HG03442 (cell line): Measurements from ENCODE around the gene FLVCR2.
"Not testable (repeated sequence)": the region's sequence is repeated elsewhere in the genome, so short reads cannot be mapped to it uniquely, and the experiment has no call there.

Experiments used
- ATAC-seq: cut with Tn5 transposase; IDR thresholded peaks from one replicate; pipeline ENCODE4 v1.9.1; 2021; ENCODE audit warnings: mild to moderate bottlenecking, moderate library complexity; ENCODE audit not compliant: unreplicated experiment

FLVCR2 gene

DNA sequence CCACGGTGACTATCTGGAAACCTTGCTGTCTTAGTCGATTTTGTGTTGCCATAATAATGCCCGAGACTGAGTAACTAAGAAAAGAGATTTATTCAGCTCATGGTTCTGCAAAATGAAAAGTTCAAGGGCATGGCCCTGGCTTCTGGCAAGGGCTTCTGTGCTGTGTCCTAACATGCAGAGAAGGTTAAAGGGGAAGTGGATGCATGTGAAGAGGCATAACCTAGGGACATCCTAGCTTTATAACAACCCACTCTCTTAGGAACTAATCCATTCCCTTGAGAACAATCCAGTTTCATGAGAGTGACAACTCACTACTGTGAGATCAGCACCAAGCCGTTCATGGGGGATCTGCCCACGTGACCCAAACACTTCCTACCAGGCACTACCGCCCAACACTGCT is 11.5 kb downstream of the FLVCR2 start:
- ATAC-seq = no peak

- ATAC-seq = no peak
These were observed 13.0 kb downstream of the FLVCR2 start for GRCh38 chr14:75591331-75591946.

- no peak for ATAC-seq
These were observed 13.7 kb downstream of the FLVCR2 start for GRCh38 chr14:75591987-75592575.

DNA sequence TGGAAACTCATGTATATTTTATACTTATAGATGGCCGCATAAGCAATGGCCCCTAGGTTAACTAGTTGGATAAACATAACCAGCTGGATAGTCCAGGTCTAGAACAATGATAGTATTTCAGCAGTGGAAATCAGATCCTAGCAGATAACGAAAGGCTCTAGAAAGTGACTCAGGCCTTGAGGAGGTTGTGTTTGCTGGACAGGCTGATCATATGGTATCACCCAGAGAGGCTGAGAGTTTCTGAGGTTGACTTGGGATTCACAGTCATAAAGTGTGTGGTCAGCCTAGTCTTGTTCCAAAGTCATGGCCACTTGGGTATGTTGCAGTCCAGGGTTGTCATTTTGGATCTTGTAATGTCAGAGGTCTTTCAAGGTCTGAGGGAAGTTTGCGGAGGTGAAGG is 16.8 kb downstream of the FLVCR2 start:
- ATAC-seq = no peak

DNA sequence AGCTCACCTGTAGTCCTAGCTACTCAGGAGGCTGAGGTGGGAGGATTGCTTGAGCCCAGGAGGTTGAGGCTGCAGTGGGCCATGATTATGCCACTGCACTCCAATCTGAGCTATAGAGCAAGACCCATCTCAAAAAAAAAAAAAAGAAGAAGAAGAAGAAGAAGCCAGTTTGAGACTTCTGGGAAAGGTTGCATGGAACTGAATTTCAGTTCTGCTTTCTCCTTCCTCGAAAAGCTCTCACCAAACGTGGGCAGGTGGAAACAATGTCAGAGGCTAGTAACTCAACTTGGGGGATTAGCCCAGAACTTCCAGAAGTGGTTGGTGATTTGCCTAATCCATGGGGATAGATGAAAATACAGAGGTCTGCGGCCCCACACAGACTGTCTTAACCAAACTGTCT is 18.7 kb downstream of the FLVCR2 start:
- ATAC-seq = no peak

GRCh38 chr14:75600100-75600499 is 21.7 kb downstream of the FLVCR2 start:
- not testable (repeated sequence) for ATAC-seq

DNA sequence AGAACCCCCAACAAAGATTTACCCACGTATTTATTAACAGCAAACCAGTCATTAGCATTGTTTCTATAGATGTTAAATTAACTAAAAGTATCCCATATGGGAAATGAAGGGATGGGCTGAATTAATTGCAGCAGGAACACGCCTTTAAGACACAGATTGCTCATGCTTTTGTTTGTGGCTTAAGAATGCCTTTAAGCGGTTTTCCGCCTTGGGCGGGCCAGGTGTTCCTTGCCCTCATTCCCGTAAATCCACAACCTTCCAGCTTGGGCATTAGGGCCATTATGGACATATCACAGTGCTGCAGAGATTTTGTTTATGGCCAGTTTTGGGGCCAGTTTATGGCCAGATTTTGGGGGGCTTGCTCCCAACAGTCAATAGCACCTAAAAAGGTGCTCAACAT is 22.6 kb downstream of the FLVCR2 start:
- not testable (repeated sequence) for ATAC-seq

- ATAC-seq = no peak
These were observed 24.1 kb downstream of the FLVCR2 start for GRCh38 chr14:75602503-75602902.

GRCh38 chr14:75604979-75605851 is 26.8 kb downstream of the FLVCR2 start:
- no peak for ATAC-seq

- no peak for ATAC-seq
These were observed 27.5 kb downstream of the FLVCR2 start for GRCh38 chr14:75605916-75606315.

DNA sequence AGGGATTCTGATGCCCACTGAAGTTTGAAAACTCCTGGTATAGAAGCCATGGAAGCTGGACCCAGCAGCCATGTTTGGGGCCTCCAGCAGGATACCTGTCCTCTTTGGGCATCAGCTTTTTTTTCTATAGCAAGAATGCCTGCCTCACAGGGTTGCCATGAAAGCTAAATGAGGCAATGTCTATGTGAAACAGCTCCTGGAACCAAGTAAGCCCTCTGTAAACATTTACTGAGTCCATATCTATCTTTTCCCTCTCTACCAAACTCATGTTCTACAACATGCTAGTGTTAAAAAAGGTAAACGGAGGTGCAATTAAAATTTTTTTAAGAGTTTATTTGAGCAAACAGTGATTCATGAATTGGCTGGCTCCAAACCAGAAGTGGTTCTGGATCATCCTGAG is 28.6 kb downstream of the FLVCR2 start:
- ATAC-seq = no peak

GRCh38 chr14:75607842-75608640 is 29.6 kb downstream of the FLVCR2 start:
- no peak for ATAC-seq

- ATAC-seq = no peak
These were observed 30.7 kb downstream of the FLVCR2 start for GRCh38 chr14:75609116-75609515.

- no peak for ATAC-seq
These were observed 31.4 kb downstream of the FLVCR2 start for GRCh38 chr14:75609606-75610475.

GRCh38 chr14:75610834-75611233 is 32.4 kb downstream of the FLVCR2 start:
- no peak for ATAC-seq

DNA sequence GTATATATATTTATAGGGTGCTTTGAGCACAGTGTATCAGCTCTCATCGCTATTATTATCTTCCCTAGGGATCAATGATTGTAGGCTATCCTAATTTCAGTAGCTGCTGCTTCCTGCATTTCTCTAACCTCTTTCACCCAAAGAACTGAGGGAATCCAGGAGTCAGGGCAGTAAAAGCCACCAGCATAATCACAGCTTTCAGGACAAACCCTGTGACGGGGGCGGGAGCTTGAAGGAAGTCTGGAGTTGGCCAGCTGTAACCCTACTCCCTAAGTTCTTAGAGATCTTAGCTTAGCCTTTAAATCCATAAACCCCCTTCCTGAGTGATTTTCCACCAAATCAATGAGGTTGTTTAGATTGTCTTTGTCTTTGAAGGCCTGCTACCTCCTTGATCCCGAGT is 33.7 kb downstream of the FLVCR2 start:
- no peak for ATAC-seq

- ATAC-seq = no peak
These were observed 35.8 kb downstream of the FLVCR2 start for GRCh38 chr14:75614179-75614578.

DNA sequence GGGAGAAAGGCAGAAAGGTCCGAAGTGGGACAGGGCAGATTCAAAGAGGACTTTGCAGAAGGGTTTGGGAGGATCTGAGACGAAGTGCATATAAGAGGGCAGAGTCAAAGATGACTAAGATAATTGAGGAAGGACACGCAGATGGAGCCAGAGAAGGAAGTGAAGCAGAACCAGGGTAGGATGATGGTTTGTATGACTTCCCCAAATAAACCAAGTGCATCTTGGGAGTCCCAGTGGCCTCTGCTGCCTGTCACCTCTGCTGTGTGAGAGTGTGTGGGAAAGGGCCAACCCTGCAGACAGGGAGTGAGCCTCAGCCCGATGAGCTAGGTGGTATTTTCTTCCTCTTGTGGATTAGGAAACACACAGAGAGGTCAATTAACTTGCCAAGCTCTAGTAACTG is 36.8 kb downstream of the FLVCR2 start:
- no peak for ATAC-seq

GRCh38 chr14:75619548-75619947 is 41.1 kb downstream of the FLVCR2 start:
- ATAC-seq = no peak

- ATAC-seq = no peak
These were observed 46.6 kb downstream of the FLVCR2 start for GRCh38 chr14:75625034-75625433.
